GM19452 (cell line): Measurements from ENCODE around the gene CLEC16A.

Source experiments
- ATAC-seq: cut with Tn5 transposase; IDR thresholded peaks from one replicate; pipeline ENCODE4 v1.9.1; 2021; ENCODE audit not compliant: unreplicated experiment

The CLEC16A gene

GRCh38 chr16:11056993-11057649, 112.8 kb downstream of the CLEC16A start:
- ATAC-seq, result no peak

GRCh38 chr16:11057711-11058345, 113.5 kb downstream of the CLEC16A start:
- no peak for ATAC-seq

GRCh38 chr16:11058832-11059231, 114.5 kb downstream of the CLEC16A start:
- no peak for ATAC-seq

- ATAC-seq, result no peak
These were observed 115.2 kb downstream of the CLEC16A start for GRCh38 chr16:11059588-11059987.

GRCh38 chr16:11060364-11060763, 116.0 kb downstream of the CLEC16A start:
- ATAC-seq, result no peak

- ATAC-seq, result no peak
These were observed 116.5 kb downstream of the CLEC16A start for GRCh38 chr16:11060842-11061241.

GRCh38 chr16:11061629-11062270, 117.4 kb downstream of the CLEC16A start:
- ATAC-seq, result no peak

GRCh38 chr16:11063448-11064201, 119.3 kb downstream of the CLEC16A start:
- ATAC-seq, result no peak

GRCh38 chr16:11064202-11064540, 119.8 kb downstream of the CLEC16A start:
- ATAC-seq, result no peak

GRCh38 chr16:11064851-11065250, 120.5 kb downstream of the CLEC16A start:
- no peak for ATAC-seq

- no peak for ATAC-seq
These were observed 122.0 kb downstream of the CLEC16A start for GRCh38 chr16:11066261-11066870.

- ATAC-seq, result no peak
These were observed 122.9 kb downstream of the CLEC16A start for GRCh38 chr16:11067266-11067665.

- ATAC-seq, result no peak
These were observed 123.4 kb downstream of the CLEC16A start for GRCh38 chr16:11067697-11068141.

- ATAC-seq, result no peak
These were observed 127.5 kb downstream of the CLEC16A start for GRCh38 chr16:11071829-11072228.

GRCh38 chr16:11072420-11073153, 128.2 kb downstream of the CLEC16A start:
- no peak for ATAC-seq

GRCh38 chr16:11073407-11073999, 129.1 kb downstream of the CLEC16A start:
- ATAC-seq, result no peak

GRCh38 chr16:11074131-11074530, 129.8 kb downstream of the CLEC16A start:
- no peak for ATAC-seq

GRCh38 chr16:11075163-11075562, 130.8 kb downstream of the CLEC16A start:
- no peak for ATAC-seq

- peak; percentile 59 for ATAC-seq
These were observed 132.1 kb downstream of the CLEC16A start for GRCh38 chr16:11076259-11077018.
